Hindlimb muscle (tissue), 1 donor: ENCODE results near the gene MYO3B. TPM values are rescaled to one million over a fixed set of nuclear protein-coding genes. Genes with fewer than 3 reads are reported as not detected.

Experiments used
- DNase-seq: peaks from one replicate; pipeline ENCODE4 v3.0.0-alpha.2; 2013
- polyA plus RNA-seq: library from polyadenylated mRNA; unstranded; fragments of 120-200 nt; gene quantifications from one replicate; pipeline ENCODE4 v1.2.1, GENCODE V29; 2013; ENCODE audit not compliant: insufficient read length

MYO3B gene, protein sequence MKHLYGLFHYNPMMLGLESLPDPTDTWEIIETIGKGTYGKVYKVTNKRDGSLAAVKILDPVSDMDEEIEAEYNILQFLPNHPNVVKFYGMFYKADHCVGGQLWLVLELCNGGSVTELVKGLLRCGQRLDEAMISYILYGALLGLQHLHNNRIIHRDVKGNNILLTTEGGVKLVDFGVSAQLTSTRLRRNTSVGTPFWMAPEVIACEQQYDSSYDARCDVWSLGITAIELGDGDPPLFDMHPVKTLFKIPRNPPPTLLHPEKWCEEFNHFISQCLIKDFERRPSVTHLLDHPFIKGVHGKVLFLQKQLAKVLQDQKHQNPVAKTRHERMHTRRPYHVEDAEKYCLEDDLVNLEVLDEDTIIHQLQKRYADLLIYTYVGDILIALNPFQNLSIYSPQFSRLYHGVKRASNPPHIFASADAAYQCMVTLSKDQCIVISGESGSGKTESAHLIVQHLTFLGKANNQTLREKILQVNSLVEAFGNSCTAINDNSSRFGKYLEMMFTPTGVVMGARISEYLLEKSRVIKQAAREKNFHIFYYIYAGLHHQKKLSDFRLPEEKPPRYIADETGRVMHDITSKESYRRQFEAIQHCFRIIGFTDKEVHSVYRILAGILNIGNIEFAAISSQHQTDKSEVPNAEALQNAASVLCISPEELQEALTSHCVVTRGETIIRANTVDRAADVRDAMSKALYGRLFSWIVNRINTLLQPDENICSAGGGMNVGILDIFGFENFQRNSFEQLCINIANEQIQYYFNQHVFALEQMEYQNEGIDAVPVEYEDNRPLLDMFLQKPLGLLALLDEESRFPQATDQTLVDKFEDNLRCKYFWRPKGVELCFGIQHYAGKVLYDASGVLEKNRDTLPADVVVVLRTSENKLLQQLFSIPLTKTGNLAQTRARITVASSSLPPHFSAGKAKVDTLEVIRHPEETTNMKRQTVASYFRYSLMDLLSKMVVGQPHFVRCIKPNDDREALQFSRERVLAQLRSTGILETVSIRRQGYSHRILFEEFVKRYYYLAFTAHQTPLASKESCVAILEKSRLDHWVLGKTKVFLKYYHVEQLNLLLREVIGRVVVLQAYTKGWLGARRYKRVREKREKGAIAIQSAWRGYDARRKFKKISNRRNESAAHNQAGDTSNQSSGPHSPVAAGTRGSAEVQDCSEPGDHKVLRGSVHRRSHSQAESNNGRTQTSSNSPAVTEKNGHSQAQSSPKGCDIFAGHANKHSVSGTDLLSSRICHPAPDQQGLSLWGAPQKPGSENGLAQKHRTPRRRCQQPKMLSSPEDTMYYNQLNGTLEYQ (N-terminal part only)
- 0.06 TPM for polyA plus RNA-seq

DNA sequence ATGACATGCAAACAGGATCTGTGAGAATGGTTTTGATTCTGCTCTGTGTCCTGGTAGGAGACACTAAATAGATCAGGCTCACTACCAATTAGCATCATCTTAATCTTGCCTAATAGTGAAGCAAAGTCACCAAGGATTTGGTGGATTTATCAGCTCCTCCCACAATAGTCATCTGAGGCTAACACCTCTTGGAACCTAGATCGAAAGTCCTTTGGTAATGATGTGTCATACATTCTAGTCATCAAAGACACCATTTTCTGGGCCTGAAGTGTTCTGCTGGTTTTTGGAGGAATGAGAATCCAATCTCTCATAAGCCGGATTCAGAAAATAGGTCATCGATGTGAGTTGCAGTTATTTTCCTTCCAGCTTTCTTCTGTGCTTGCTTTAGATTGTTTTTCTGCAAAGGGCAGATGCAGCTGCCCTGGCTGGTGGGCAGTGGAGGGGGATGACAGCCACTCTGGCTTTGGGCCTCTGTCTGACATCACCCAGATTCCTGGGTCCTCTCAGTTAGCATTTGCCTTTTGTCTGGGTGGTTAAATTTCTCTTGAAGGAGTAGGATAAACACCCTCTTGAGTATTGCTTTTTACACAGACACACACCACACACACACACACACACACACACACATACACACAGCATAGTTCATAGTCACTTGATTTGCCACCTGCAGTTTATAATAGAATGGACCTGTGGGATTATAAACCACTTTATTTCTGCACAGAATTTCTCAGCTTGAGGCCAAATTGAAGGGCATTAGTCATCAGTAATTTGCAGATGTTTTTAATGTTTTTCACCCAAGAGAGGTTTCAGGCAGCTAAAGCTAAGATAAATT lies at the start of gene MYO3B:
Gene MYO3B, plus strand, starts transcription at position 198 of the 832 bp plus-strand sequence. Its CDS starts 141 bp downstream, at position 339.
- no peak for DNase-seq

DNA sequence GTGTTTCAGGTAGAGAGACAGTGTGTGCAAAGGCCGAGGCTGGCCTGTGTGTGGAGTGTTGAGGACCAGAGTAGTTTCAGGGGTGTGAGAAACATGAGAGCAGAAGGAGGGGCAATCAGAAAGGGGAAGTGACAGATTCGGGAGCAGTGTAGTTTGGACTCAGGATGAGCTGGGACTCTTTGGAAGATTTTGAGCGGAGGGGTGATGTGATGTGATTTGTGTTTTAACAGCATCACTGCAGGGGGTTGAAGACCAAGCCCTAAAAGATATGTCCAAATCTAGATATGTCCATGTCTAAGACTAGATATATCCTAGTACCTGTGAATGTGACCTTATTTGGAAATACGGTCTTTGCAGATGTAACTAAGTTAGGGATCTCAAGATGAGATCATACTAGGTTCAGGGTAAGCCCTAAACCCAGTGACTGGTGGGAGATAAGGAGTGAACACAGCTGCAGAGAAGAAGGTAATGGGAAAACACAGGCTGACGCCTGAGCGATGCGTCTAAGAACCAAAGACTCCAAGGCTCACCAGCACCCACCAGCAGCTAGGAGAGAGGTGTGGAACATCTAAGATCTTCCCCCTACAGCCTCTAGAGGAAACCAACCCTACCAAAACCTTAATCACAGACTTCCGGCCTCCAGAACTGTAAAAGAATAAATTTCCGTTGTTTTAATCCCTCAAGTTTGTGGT lies 38.5 kb upstream of the MYO3B start:
- no peak for DNase-seq

DNA sequence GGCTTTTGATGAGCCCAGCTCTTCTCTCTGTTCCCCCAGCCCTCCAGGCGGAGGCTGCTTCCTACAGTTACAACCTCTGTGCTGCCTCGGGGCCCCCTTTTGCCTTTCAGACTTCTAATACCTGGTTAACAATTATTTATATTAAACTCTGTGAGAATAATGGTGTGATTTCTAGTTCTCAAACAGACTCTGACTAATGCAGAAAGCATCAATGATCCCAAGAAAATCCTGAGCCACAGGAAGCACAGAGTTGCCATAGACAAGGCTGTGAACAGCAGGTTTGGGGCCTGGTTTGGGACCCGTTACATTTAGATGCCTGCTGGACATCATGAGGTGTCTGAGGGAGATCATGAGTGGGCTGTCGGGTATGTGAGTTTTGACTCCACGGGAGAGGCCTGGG lies 37.4 kb upstream of the MYO3B start:
- no peak for DNase-seq

DNA sequence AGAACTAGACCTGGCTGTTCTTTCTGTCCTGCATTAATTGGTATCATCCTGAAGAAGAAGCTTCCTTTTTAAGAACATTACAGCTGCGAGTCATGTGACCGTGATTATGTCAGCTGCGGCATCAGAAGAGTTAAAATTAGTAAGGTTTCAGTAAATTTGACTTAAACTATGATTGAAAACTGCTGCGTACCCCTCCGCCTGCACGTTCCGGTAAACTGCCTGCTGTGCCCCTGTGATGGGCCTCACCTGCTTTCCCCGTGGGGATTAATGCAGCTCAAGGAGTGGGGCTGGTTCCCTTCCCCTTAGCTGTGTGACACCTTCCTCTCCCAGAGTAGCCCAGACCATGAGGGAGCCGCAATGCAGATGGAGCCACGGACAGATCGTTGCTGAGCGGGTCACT lies 36.1 kb upstream of the MYO3B start:
- DNase-seq = no peak

DNA sequence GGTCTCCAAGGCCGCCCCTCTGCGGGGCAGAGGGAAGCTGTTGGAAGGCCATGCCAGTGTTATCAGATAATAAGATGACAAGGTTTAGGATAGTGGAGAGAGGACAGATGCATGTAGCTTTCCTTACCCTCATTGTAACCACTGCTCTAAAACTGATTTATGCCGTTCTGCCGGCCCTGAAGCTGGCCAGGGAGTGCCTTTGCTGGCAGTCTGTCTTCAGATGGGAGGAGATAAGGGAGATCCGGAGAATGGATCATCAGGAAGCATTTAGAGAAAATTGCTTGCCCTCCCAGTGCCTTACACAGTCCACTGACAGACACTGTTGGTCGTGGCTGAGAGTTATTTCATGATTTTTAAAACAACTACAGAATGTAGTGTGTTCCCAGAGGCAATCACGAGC lies 35.4 kb upstream of the MYO3B start:
- no peak for DNase-seq

DNA sequence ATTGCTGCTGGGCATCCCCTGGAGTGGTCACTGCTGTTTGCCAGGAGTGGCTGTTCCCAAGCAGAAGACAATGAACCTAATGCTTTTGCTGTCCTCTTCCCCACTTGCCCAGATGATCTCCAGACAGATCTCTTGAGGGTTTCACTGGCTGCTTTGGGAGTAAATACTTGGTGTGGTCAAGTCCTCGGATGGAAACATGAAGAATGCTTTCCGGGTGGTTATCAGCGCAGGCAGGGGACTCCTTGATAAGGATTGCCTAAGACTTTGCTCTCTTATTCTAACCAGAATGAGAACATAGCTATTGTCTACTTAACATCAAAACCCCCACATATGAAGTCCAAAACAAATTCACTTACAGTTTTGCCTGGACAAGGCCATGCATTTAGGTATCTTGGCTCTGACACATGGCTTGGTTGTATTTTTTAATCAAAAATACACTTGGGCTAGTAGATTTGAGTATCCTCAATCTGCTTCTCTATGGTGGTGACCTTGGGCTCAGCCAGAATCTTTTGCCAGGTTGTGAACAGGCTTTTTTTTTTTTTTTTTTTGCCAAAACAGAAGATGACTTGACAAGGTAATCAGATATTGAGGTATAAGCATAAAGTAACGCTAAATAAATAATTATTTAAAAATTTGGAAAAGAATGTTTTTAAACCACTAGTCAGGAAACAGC lies 34.8 kb upstream of the MYO3B start:
- DNase-seq = no peak

DNA sequence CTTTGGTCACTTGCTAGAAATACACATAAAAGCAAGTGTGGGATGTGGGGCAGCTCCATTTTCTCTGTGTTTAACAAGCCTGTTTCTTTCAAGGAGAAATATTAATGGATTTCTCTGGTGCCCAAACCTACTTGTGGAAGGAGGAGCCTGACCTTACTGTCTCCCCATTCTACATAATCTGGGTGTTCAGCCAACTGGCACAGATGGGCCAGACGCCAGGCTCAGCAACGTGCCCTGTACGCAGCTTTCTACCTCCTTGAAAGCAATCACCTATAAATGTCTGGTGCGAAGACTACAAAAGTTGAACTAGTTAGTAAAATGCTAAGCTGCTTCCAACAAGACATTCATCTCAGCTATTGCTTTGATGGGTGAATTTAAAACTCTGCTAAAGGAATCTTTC lies 33.2 kb upstream of the MYO3B start:
- DNase-seq = no peak

DNA sequence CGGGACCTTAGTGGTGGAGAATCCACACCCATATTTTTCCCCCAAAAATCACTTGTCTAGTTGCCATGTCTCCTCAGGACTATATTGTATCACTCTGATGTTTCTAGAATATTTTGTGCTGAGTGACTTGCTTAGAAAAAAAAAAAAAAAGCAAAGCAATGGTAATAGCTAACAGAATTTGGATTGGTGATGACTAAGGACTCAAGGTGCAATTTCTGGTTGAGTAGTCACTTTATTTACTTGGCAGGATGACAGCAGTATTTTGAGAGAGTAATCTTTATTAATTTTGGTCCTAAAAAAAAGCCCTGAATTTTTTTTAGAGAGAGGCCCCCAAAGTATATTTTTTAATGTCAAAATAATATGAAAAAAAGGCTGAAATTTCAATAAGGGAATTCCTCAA lies 32.8 kb upstream of the MYO3B start:
- DNase-seq = no peak

DNA sequence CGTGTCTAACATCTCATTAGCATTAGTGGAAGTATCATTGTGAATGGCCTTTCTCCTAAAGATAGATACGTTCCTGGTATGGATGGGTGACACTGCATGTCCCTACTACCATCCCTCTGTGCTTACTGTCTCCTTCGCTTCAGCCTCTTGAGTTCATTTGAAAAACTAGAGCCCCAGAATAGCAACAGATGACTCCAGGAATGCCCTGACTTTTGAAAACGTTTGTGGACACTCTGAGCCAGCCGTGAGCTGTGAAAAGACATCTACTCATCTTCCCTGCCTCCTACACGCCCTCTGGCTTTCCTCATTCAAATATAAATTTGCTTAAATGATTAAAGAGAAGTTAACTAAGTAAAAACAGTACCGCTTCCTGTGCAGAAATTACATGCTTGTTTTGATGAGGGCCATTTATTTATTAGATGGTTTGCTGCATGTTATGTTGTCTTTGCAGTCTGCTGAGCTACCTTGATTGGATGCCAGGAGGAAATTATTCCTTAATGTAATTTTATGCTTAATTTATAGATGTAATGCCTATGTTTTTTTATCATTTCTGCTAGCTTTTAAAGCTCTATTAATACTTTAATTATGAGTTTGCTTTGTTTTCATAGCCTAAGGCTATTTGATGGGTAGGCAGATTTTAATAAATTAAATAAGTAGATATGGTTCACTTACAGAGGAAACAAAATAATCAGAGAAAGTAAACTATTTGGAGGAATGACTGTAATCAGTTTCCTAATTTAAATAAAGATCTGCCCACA lies 32.1 kb upstream of the MYO3B start:
- DNase-seq = no peak

DNA sequence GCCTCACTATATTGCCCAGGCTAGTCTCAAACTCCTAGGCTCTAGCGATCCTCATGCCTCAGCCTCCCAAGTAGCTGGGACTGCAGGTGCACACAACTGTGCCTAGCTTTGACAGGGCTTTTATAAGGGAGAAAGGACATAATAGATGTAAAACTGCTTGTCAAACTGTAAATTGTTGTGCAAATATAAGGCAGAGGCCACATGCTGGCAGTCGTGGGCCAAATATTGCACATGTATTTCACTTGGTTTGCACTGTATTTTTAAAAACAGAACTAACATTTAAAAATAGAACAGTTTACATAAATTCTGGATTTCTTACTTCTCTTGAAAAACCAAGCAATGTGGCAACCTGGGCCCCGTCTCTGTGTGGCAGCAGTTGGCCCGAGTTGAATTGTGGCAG lies 31.2 kb upstream of the MYO3B start:
- DNase-seq = no peak

DNA sequence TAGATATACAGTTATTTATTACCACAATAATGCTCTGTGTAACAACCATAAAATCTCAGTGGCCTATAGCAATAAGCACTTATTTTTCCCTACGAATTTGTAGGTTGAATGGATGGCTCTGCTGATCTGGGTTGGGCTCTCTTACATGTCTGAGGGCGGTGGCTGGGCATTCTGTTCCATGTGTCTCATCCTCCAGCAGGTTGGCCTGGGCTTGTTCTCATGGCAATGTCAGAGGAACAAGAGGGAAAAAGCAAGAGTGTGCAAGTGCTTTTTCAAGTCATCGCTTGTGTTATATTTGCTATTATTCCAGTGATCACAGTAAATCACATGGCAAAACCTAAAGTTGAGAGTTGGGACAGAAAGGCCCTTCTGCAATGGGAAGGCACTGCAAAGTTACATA lies 30.4 kb upstream of the MYO3B start:
- DNase-seq = no peak

DNA sequence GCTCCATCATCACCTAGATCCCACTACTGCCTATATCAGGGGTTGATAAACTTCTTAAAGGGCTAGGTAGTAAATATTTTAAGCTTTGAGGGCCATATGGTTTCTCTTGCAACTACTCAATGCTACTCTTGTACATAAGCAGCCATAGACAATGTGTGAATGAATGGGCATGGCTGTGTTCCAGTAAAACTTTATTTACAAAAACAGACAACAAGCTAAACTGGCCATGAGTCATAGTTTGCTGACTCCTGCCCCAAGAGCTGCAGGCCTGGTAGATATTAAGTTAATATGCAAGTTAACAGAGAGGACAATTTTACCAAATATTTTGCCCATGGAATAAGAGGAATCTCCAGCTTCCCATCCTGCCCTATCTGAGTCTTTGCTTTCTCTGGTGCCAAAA lies 29.8 kb upstream of the MYO3B start:
- no peak for DNase-seq

DNA sequence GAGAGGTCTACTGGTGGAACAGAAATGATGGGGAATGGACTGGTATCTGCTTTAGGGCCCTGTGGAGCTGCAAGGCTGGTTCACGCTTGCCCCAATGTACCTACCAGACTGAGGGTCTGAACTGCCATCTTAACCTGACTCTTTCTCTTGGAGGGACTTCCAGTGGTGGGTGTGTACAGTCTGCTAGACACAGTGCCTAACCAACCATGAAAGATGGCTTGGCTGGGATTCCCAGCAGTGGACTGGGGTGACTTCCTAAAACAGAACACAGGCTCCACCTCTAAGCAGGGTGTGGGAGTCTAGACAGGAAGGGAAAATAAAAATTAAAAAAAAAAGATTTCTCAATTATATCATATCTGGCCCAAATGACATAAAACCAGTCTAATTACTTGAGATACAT lies 25.5 kb upstream of the MYO3B start:
- DNase-seq = no peak

DNA sequence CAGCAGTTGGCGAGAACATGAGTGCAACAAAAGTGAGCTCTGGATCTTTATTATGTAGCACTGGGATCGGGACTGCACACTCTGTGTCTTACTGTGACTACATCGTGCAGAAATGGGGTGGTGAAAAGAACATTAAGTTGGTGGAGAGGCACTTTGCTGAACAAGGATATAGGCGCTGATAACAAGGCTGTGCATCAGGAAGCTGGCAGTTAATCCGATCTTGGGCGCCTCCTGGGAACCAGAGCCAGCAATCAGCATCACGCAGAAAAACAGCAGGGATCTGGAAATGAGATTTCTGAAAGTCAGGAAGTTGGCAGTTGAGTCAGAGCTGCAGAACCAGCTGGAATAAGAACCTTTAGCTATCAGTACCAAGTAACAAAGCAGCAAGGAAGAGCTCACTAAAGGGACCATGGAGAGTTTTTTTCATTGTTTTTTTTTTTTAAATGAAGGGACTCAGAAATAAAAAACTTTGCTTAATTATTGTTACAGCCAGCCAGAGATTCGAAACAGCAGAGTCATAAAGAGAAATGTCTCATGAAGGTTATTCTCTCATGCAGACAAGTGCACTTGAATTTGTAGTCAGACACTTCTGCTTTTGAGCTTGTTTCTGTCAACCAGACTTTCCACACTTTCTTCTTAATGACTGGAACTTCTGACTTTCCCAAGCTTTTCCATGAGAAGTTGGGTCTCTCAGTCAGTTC lies 22.8 kb upstream of the MYO3B start:
- no peak for DNase-seq

DNA sequence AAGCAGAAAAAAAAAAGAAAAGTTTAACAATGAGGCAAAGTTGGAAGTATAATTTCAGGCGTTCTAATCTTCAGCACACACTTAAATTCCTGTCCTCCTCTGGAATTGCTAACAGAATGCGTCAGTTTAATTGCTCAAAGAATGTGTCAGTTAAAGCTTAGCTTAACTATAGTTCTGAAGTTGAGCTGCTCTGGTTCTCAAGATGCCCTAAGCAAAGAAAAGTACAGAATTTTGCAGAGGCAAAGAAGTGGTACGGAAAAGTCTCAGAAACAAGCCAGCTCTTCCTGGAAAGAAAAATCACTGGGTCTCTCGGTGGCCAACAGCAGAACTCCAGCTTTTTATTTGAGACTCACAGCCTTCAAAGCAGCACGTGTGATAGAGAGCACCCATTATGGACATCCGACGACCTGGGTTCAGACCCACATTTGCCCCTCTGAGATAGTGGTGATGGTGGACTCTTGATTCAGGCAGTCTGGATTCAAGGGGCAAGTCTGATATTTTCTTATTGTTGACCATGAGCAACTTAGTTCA lies 22.2 kb upstream of the MYO3B start:
- no peak for DNase-seq

DNA sequence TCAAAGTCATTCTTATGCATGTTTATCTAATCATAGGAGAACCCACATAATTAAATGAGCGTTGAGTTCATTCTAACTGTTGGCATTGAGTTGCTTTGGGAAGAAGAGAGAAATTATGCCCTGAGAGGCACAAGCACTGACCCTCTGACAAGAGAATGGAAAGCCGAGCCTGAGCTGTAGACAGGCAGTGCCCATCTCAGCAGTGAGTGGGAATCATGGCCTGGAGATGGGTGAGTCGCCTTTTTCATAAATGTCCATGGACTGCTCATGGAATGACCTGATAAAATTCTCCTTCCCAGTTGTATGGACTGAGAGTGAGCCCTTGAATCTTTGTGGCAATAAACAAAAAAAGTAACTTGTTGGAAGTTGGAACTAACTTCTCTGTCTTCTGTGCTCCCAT lies 21.4 kb upstream of the MYO3B start:
- DNase-seq = no peak

DNA sequence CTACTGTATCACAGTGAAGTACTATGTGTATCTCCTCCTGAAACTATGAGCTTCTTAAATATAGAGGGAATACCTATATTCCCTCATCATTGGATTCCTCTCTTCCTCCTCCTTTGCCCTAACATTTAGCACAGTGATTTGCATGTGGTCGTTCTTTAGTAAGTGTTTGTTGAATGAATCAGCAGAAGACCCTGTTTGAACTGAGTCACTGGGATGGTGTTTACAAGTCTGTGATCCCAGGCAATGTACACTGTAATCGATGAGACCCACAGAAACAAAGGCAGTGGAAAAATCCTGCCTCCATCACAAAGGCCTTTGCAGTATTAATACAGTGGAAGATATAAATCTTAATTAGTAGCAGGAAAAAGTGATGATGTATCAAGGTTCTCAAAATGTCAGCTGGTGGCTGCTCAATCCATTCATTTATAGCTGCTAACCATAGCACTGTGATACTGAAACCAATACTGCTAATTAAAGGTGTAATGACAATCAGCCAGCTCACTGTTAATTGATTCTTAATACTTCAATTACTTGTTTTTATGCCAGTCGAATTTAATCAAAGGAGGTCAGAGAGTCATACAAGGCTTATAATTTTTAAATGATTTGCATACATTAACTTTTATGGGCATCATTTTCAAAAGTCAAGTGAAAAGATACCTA lies 20.8 kb upstream of the MYO3B start:
- no peak for DNase-seq

DNA sequence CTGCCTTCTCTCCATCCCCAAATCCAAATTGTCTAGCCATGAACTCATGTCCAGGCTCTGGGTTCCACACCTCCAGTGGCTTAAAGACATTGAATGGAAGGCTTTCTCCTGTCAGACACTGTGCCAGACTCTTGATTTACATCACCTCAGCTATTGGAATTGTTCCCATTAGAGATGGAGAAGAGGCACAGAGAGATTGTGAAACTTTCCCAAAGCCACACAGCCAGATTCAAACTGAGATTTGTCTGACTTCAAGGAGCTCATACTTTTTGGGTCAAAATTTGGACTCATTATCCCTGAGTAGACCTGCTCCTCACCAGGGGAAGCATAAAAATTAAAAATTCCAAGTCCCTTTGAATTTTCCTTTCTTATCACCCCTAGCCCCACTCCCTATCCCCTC lies 18.9 kb upstream of the MYO3B start:
- DNase-seq = no peak
